HepG2 (cell line): ENCODE data around the gene ZNF629. TPM values are rescaled to one million over a fixed set of nuclear protein-coding genes. Genes with fewer than 3 reads are reported as not detected.

Experiments used
- AGO1 ChIP-seq: fragments of 200-400 bp; formaldehyde crosslinking; IDR thresholded peaks from 2 replicates; pipeline ENCODE4 v1.6.1; 2017; ENCODE audit warnings: mild to moderate bottlenecking, low read depth, low read length, moderate library complexity; ENCODE audit not compliant: poor library complexity, severe bottlenecking
- ARNT ChIP-seq: fragments of 450-650 bp; IDR thresholded peaks from 2 replicates; pipeline ENCODE4 v1.6.1; 2017
- BRCA1 ChIP-seq: sonication (generic); formaldehyde crosslinking; IDR thresholded peaks from 2 replicates; pipeline ENCODE4 v1.4.0; 2020; ENCODE audit warnings: missing genetic modification reagents
- CREBL2 ChIP-seq: sonication (generic); formaldehyde crosslinking; IDR thresholded peaks from 2 replicates; pipeline ENCODE4 v1.8.1; 2023; ENCODE audit warnings: missing genetic modification reagents, mild to moderate bottlenecking, borderline replicate concordance
- CREM ChIP-seq, 2 experiments: sonication (generic) in 1 of 2; formaldehyde crosslinking in 1 of 2; IDR thresholded peaks; 2 replicates each; pipeline versions ENCODE4 v1.4.0 to v1.6.1; 2016 to 2020; ENCODE audit warnings: antibody characterized with exemption in 1 of 2, mild to moderate bottlenecking in 1 of 2, missing genetic modification reagents in 1 of 2
- EED ChIP-seq: sonication (generic); formaldehyde crosslinking; IDR thresholded peaks from 2 replicates; pipeline ENCODE4 v1.5.0; 2020; ENCODE audit warnings: mild to moderate bottlenecking, missing genetic modification reagents
- FOSL2 ChIP-seq: sonication (generic); formaldehyde crosslinking; IDR thresholded peaks from 2 replicates; pipeline ENCODE4 v1.4.0; 2020; ENCODE audit warnings: missing genetic modification reagents
- FOXK2 ChIP-seq: fragments of 450-650 bp; IDR thresholded peaks from 2 replicates; pipeline ENCODE4 v1.6.1; 2016
- FOXO1 ChIP-seq: sonication (generic); formaldehyde crosslinking; IDR thresholded peaks from 2 replicates; pipeline ENCODE4 v1.4.0; 2020; ENCODE audit warnings: missing genetic modification reagents
- GPBP1L1 ChIP-seq: sonication (generic); formaldehyde crosslinking; IDR thresholded peaks from 2 replicates; pipeline ENCODE4 v1.5.0; 2020; ENCODE audit warnings: mild to moderate bottlenecking, missing genetic modification reagents
- HDAC1 ChIP-seq: sonication (generic); formaldehyde crosslinking; IDR thresholded peaks from 2 replicates; pipeline ENCODE4 v1.5.1; 2020; ENCODE audit warnings: mild to moderate bottlenecking, missing genetic modification reagents
- HNF4A ChIP-seq: sonication (generic); formaldehyde crosslinking; IDR thresholded peaks from 2 replicates; pipeline ENCODE4 v1.4.0; 2020; ENCODE audit warnings: missing genetic modification reagents
- NFATC3 ChIP-seq: sonication (generic); formaldehyde crosslinking; IDR thresholded peaks from 2 replicates; pipeline ENCODE4 v1.5.1; 2020; ENCODE audit warnings: mild to moderate bottlenecking, missing genetic modification reagents
- SMC3 ChIP-seq: IDR thresholded peaks from 2 replicates; pipeline ENCODE4 v1.6.1; 2011; ENCODE audit warnings: low read length, improper control_type of control experiment
- SRSF4 ChIP-seq: fragments of 200-400 bp; formaldehyde crosslinking; IDR thresholded peaks from one replicate; pipeline ENCODE4 v1.6.1; 2018; ENCODE audit warnings: mild to moderate bottlenecking, low read depth, low read length, moderate library complexity; ENCODE audit not compliant: poor library complexity, severe bottlenecking
- TFDP2 ChIP-seq: sonication (generic); formaldehyde crosslinking; IDR thresholded peaks from 2 replicates; pipeline ENCODE4 v1.4.0; 2020; ENCODE audit warnings: missing genetic modification reagents
- THAP8 ChIP-seq: sonication (generic); formaldehyde crosslinking; IDR thresholded peaks from 2 replicates; pipeline ENCODE4 v1.5.1; 2020; ENCODE audit warnings: missing genetic modification reagents, mild to moderate bottlenecking, borderline replicate concordance
- U2AF2 ChIP-seq: fragments of 200-400 bp; formaldehyde crosslinking; IDR thresholded peaks from 2 replicates; pipeline ENCODE4 v1.6.1; 2017; ENCODE audit warnings: low read depth, mild to moderate bottlenecking, low read length
- ZBTB8A ChIP-seq: sonication (generic); formaldehyde crosslinking; IDR thresholded peaks from 2 replicates; pipeline ENCODE4 v1.4.0; 2020; ENCODE audit warnings: mild to moderate bottlenecking, low read depth, missing genetic modification reagents, borderline replicate concordance
- ZNF224 ChIP-seq: sonication (generic); formaldehyde crosslinking; IDR thresholded peaks from 2 replicates; pipeline ENCODE4 v1.5.0; 2020; ENCODE audit warnings: mild to moderate bottlenecking, missing genetic modification reagents
- ZNF350 ChIP-seq: sonication (generic); formaldehyde crosslinking; IDR thresholded peaks from 2 replicates; pipeline ENCODE4 v1.4.0; 2020; ENCODE audit warnings: mild to moderate bottlenecking, low read depth, missing genetic modification reagents, borderline replicate concordance
- ZNF549 ChIP-seq: sonication (generic); formaldehyde crosslinking; IDR thresholded peaks from 2 replicates; pipeline ENCODE4 v1.5.0; 2020; ENCODE audit warnings: missing genetic modification reagents
- ZNF564 ChIP-seq: sonication (generic); formaldehyde crosslinking; IDR thresholded peaks from 2 replicates; pipeline ENCODE4 v1.8.1; 2023; ENCODE audit warnings: mild to moderate bottlenecking, missing genetic modification reagents
- ZNF678 ChIP-seq: sonication (generic); formaldehyde crosslinking; IDR thresholded peaks from 2 replicates; pipeline ENCODE4 v1.4.0; 2020; ENCODE audit warnings: mild to moderate bottlenecking, missing genetic modification reagents
- ZNF737 ChIP-seq: sonication (generic); formaldehyde crosslinking; IDR thresholded peaks from 2 replicates; pipeline ENCODE4 v1.5.0; 2020; ENCODE audit warnings: missing genetic modification reagents, mild to moderate bottlenecking, borderline replicate concordance
- ZNF747 ChIP-seq: sonication (generic); formaldehyde crosslinking; IDR thresholded peaks from 2 replicates; pipeline ENCODE4 v1.8.1; 2023; ENCODE audit warnings: missing genetic modification reagents, mild to moderate bottlenecking, borderline replicate concordance
- ZNF749 ChIP-seq: sonication (generic); formaldehyde crosslinking; IDR thresholded peaks from 2 replicates; pipeline ENCODE4 v1.8.0; 2022; ENCODE audit warnings: mild to moderate bottlenecking, missing genetic modification reagents, moderate library complexity, borderline replicate concordance
- ZNF891 ChIP-seq: sonication (generic); formaldehyde crosslinking; IDR thresholded peaks from 2 replicates; pipeline ENCODE4 v1.5.0; 2020; ENCODE audit warnings: mild to moderate bottlenecking, missing genetic modification reagents
- polyA plus RNA-seq, 8 experiments: library from polyadenylated mRNA; depleted of rRNA in 3 of 8; stranded (reverse) in 7 of 8; unstranded in 1 of 8; fragments of >200 nt; fragmentation: Illumina TruSeq in 4 of 8; extraction: Trizol in 4 of 8; gene quantifications; 2 replicates each; pipeline versions ENCODE4 v1.2.1 to v1.2.3, GENCODE V29; 2011 to 2016; ENCODE audit warnings: low read depth in 4 of 8, missing spikeins in 1 of 8, mixed read lengths in 1 of 8; ENCODE audit not compliant: insufficient read depth in 1 of 8
- total RNA-seq, 5 experiments: library from RNA; depleted of rRNA; stranded (reverse); fragments of >200 nt; fragmentation: Illumina TruSeq; extraction: Trizol; gene quantifications; 2 replicates each; pipeline ENCODE4 v1.2.3, GENCODE V29; 2016; ENCODE audit warnings: low read depth in 1 of 5

ZNF629 gene
- total and polyA plus RNA-seq, 2 of the 13 experiments (the other 11 are each of a cell fraction or from before 2014, with no cell fraction given): 6.1 to 16.5 TPM

- TF ChIP-seq ZNF350 (CRISPR knock-in tag) (peak; percentile 83; the same call in 1 of the 2 replicates), EED (peak; percentile 97), CREBL2 (CRISPR knock-in tag) (0 out of 2 replicates have a peak, but pooled peaks have one; percentile 23), CREM (IDR thresholded peaks at IDR 0.05) (peak; percentile 87), CREM (CRISPR knock-in tag; IDR thresholded peaks at IDR 0.05) (no peak), THAP8 (CRISPR knock-in tag) (peak; percentile 46), U2AF2 (peak; percentile 86; the same call in 1 of the 2 replicates), SRSF4 (peak; percentile 94), FOXK2 (no peak), ZNF678 (CRISPR knock-in tag) (peak; percentile 90; the same call in 1 of the 2 replicates), FOXO1 (CRISPR knock-in tag) (peak; percentile 58), ARNT (no peak), SMC3 (no peak), ZNF564 (CRISPR knock-in tag) (peak; percentile 57; the same call in 1 of the 2 replicates), NFATC3 (CRISPR knock-in tag) (no peak; the same call in 1 of the 2 replicates), ZNF737 (CRISPR knock-in tag) (no peak), ZNF891 (peak; percentile 88), AGO1 (peak; percentile 99), GPBP1L1 (CRISPR knock-in tag) (no peak), ZNF549 (CRISPR knock-in tag) (no peak), ZNF747 (peak; percentile 89), ZNF224 (CRISPR knock-in tag) (peak; percentile 98), FOSL2 (CRISPR knock-in tag) (peak; percentile 50), HNF4A (CRISPR knock-in tag) (peak; percentile 61), TFDP2 (CRISPR knock-in tag) (peak; percentile 70), HDAC1 (CRISPR knock-in tag) (peak; percentile 74; the same call in 1 of the 2 replicates), ZNF749 (peak; percentile 97), BRCA1 (CRISPR knock-in tag) (peak; percentile 84; the same call in 1 of the 2 replicates), ZBTB8A (no peak)
These were observed 11.4 kb downstream of the ZNF629 start (continued) for GRCh38 chr16:30775392-30776188.
